Measurements from ENCODE around the gene GLYR1.

The GLYR1 gene

DNA sequence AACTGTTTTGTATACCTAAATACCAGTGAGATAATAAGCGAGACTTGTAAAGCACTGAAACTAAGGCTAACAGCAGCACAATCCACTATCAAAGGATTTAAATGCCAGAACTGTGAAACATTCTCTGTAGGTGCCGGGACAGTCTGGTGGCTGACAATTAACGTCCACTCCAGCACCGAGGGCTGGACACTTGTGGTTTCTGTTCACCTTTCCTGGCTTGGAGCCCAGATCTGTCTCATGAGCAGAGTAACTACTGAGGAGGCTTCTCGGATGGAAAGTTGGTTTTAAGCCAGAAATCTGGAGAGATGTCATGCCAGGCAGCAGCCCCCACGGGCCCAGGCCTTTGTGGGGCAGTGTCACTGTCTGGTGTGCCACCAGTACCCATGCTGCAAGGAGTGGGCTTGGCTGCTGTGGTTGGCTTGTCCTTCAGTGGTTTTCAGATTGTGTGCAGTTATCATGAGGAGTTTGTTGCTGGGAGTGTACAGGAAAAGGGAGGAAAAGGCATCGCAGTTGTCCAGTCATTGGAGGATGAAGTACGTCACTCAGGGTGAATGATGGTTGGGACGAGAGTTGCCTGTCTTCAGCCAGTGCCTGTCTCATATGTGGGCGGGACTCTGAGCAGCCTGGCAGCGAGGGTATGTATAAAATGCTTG lies 35.7 kb upstream of the GLYR1 start:
- Histone ChIP-seq H3K36me3 (peaks cover 92% of the 10 kb centered on the region), H3K27me3 (ENCODE audit: insufficient read depth, low read depth, severe bottlenecking) (no peaks in the 10 kb centered on the region), H3K27ac (no peak overlapping the region), H3K9me3 (ENCODE audit: severe bottlenecking) (no peaks in the 10 kb centered on the region), H3K4me3 (ENCODE audit: low read depth, low read length) (no peak overlapping the region)
- TF ChIP-seq, protein P1, sequence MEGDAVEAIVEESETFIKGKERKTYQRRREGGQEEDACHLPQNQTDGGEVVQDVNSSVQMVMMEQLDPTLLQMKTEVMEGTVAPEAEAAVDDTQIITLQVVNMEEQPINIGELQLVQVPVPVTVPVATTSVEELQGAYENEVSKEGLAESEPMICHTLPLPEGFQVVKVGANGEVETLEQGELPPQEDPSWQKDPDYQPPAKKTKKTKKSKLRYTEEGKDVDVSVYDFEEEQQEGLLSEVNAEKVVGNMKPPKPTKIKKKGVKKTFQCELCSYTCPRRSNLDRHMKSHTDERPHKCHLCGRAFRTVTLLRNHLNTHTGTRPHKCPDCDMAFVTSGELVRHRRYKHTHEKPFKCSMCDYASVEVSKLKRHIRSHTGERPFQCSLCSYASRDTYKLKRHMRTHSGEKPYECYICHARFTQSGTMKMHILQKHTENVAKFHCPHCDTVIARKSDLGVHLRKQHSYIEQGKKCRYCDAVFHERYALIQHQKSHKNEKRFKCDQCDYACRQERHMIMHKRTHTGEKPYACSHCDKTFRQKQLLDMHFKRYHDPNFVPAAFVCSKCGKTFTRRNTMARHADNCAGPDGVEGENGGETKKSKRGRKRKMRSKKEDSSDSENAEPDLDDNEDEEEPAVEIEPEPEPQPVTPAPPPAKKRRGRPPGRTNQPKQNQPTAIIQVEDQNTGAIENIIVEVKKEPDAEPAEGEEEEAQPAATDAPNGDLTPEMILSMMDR (IDR thresholded peaks at IDR 0.05; ENCODE audit: low read depth, low read length): no peak
- no peak for DNase-seq

GRCh38 chr16:4882000-4882632 lies 35.0 kb upstream of the GLYR1 start:
- H3K9me3 ChIP-seq (ENCODE audit: severe bottlenecking): no peaks in the 10 kb centered on the region
- no peak overlapping the region for H3K27ac ChIP-seq
- TF ChIP-seq, protein P1 (IDR thresholded peaks at IDR 0.05; ENCODE audit: low read depth, low read length): no peak
- DNase-seq: no peak
- peaks cover 91% of the 10 kb centered on the region for H3K36me3 ChIP-seq
- no peaks in the 10 kb centered on the region for H3K27me3 ChIP-seq (ENCODE audit: insufficient read depth, low read depth, severe bottlenecking)
- no peak overlapping the region for H3K4me3 ChIP-seq (ENCODE audit: low read depth, low read length)

- Histone ChIP-seq H3K27me3 (ENCODE audit: insufficient read depth, low read depth, severe bottlenecking) (no peaks in the 10 kb centered on the region), H3K27ac (no peak overlapping the region), H3K4me3 (ENCODE audit: low read depth, low read length) (no peak overlapping the region), H3K36me3 (peaks cover 95% of the 10 kb centered on the region), H3K9me3 (ENCODE audit: severe bottlenecking) (no peaks in the 10 kb centered on the region)
- TF ChIP-seq, protein P1 (IDR thresholded peaks at IDR 0.05; ENCODE audit: low read depth, low read length): no peak
- no peak for DNase-seq
Observed at GRCh38 chr16:4880006-4880580, 33.0 kb upstream of the GLYR1 start.

DNA sequence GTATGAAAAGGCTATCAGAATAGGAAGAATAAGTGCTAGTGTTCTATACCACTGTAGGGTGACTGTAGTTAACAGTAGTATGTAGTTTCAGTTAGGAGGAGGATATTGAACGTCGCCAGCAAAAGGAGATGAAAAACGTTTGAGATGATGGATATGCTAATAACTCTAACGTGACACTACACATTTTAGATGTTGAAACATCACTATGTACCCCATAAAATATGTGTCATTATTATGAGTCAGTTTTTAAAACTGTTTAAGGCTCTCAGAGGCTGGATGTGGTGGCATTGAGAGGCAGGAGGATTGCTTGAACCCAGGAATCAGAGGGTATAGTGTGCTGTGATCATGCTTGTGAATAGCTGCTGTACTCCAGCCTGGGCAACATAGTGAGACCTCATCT lies 32.0 kb upstream of the GLYR1 start:
- no peak for DNase-seq
- TF ChIP-seq, protein P1 (IDR thresholded peaks at IDR 0.05; ENCODE audit: low read depth, low read length): no peak
- Histone ChIP-seq H3K4me3 (ENCODE audit: low read depth, low read length) (no peak overlapping the region), H3K9me3 (ENCODE audit: severe bottlenecking) (no peaks in the 10 kb centered on the region), H3K36me3 (peaks cover 95% of the 10 kb centered on the region), H3K27ac (no peak overlapping the region), H3K27me3 (ENCODE audit: insufficient read depth, low read depth, severe bottlenecking) (no peaks in the 10 kb centered on the region)

DNA sequence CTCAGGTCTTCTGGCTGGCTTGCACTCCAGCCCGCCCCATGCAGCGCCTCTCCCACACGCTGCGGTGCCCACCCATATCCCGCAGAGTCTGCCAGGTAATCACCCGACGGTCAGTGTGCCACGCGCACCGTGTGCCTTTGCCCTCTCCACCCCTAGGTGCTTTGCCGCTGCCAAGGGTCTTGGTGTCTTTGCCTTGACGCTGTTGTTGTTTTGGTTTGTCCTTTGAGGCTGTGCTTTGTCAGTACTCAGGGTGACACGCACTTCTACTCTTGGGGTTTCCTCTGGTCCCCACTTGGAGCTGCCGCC lies 30.2 kb upstream of the GLYR1 start:
- Histone ChIP-seq H3K27me3 (ENCODE audit: insufficient read depth, low read depth, severe bottlenecking) (no peaks in the 10 kb centered on the region), H3K4me3 (ENCODE audit: low read depth, low read length) (no peak overlapping the region), H3K27ac (no peak overlapping the region), H3K36me3 (peaks cover 95% of the 10 kb centered on the region), H3K9me3 (ENCODE audit: severe bottlenecking) (no peaks in the 10 kb centered on the region)
- DNase-seq: no peak
- TF ChIP-seq, protein P1 (IDR thresholded peaks at IDR 0.05; ENCODE audit: low read depth, low read length): no peak
